Measurements from ENCODE around the gene RETREG2.
A peak's percentile ranks its signal among the peaks of the same experiment; 100 is the strongest.

Gene RETREG2

GRCh38 chr2:219177552-219178376, at the start of gene RETREG2:
TSS of gene RETREG2 (plus strand) at chr2:219178275. CDS start at chr2:219178353, 78 bp downstream.
- FAIRE-seq = peak; percentile 73
- DNase-seq (ENCODE audit: low spot score) = peak; percentile 98

GRCh38 chr2:219128396-219128795, 49.7 kb upstream of the RETREG2 start:
- FAIRE-seq (no peak), DNase-seq (ENCODE audit: low spot score) (no peak)

GRCh38 chr2:219129589-219129988, 48.5 kb upstream of the RETREG2 start:
- FAIRE-seq (no peak), DNase-seq (ENCODE audit: low spot score) (no peak)

GRCh38 chr2:219131327-219131726, 46.7 kb upstream of the RETREG2 start:
- FAIRE-seq (no peak), DNase-seq (ENCODE audit: low spot score) (no peak)

GRCh38 chr2:219131744-219132143, 46.3 kb upstream of the RETREG2 start:
- FAIRE-seq = no peak
- no peak for DNase-seq (ENCODE audit: low spot score)

GRCh38 chr2:219133976-219134375, 44.1 kb upstream of the RETREG2 start:
- DNase-seq (ENCODE audit: low spot score) (no peak), FAIRE-seq (no peak)

GRCh38 chr2:219140722-219141121, 37.4 kb upstream of the RETREG2 start:
- DNase-seq (ENCODE audit: low spot score) = no peak
- no peak for FAIRE-seq

- peak; percentile 85 for DNase-seq (ENCODE audit: low spot score)
- FAIRE-seq = peak; percentile 56
These were observed 35.7 kb upstream of the RETREG2 start for GRCh38 chr2:219142329-219142728.

GRCh38 chr2:219149667-219150066, 28.4 kb upstream of the RETREG2 start:
- no peak for FAIRE-seq
- DNase-seq (ENCODE audit: low spot score) = no peak

- DNase-seq (ENCODE audit: low spot score) (peak; percentile 60), FAIRE-seq (no peak)
These were observed 22.9 kb upstream of the RETREG2 start for GRCh38 chr2:219155054-219155644.

- FAIRE-seq = no peak
- no peak for DNase-seq (ENCODE audit: low spot score)
These were observed 20.7 kb upstream of the RETREG2 start for GRCh38 chr2:219157396-219157795.

- no peak for FAIRE-seq
- no peak for DNase-seq (ENCODE audit: low spot score)
These were observed 20.1 kb upstream of the RETREG2 start for GRCh38 chr2:219158025-219158424.

- no peak for DNase-seq (ENCODE audit: low spot score)
- FAIRE-seq = no peak
These were observed 19.5 kb upstream of the RETREG2 start for GRCh38 chr2:219158586-219158985.

GRCh38 chr2:219159771-219160185, 18.3 kb upstream of the RETREG2 start:
- FAIRE-seq (no peak), DNase-seq (ENCODE audit: low spot score) (no peak)

- FAIRE-seq (peak; percentile 80), DNase-seq (ENCODE audit: low spot score) (peak; percentile 97)
These were observed 17.7 kb upstream of the RETREG2 start, which contains the start of gene NHEJ1 for GRCh38 chr2:219160186-219161017. TSS of gene NHEJ1 (minus strand) at chr2:219160815. CDS start at chr2:219158362, 2,453 bp downstream.

- DNase-seq (ENCODE audit: low spot score) (no peak), FAIRE-seq (no peak)
These were observed 17.0 kb upstream of the RETREG2 start for GRCh38 chr2:219161097-219161496.

- DNase-seq (ENCODE audit: low spot score) (no peak), FAIRE-seq (no peak)
These were observed 14.9 kb upstream of the RETREG2 start for GRCh38 chr2:219163156-219163555.

- no peak for FAIRE-seq
- no peak for DNase-seq (ENCODE audit: low spot score)
These were observed 12.8 kb upstream of the RETREG2 start for GRCh38 chr2:219165058-219165911.

- no peak for DNase-seq (ENCODE audit: low spot score)
- FAIRE-seq = no peak
These were observed 10.1 kb upstream of the RETREG2 start for GRCh38 chr2:219167997-219168396.

- DNase-seq (ENCODE audit: low spot score) = no peak
- FAIRE-seq = no peak
These were observed 9.5 kb upstream of the RETREG2 start for GRCh38 chr2:219168526-219168925.

GRCh38 chr2:219168932-219169331, 9.1 kb upstream of the RETREG2 start:
- FAIRE-seq = no peak
- DNase-seq (ENCODE audit: low spot score) = no peak
